HCT116 (cell line): Measurements from ENCODE around the gene CDH13.

Source experiments
- CEBPB ChIP-seq: IDR thresholded peaks from 2 replicates; pipeline ENCODE4 v1.6.1; 2012; ENCODE audit warnings: low read depth
- CTCF ChIP-seq, 3 experiments: fragments of 200-600 bp in 1 of 3; sonication (generic) in 1 of 3; IDR thresholded peaks in 2 of 3; conservative IDR thresholded peaks in 1 of 3; 2 replicates each; pipeline ENCODE4 v1.5.1; 2012 to 2017; ENCODE audit warnings: low read depth in 2 of 3, low read length in 2 of 3, antibody characterized with exemption in 1 of 3, borderline replicate concordance in 1 of 3, control low read depth in 1 of 3, mild to moderate bottlenecking in 1 of 3, mixed read lengths in 1 of 3, mixed run types in 1 of 3, moderate library complexity in 1 of 3; ENCODE audit not compliant: insufficient read depth in 1 of 3
- EGR1 ChIP-seq: IDR thresholded peaks from 2 replicates; pipeline ENCODE4 v1.6.1; 2012; ENCODE audit warnings: low read depth
- EZH2 ChIP-seq: fragments of 200-600 bp; sonication (generic); IDR thresholded peaks from 2 replicates; pipeline ENCODE4 v1.6.1; 2017; ENCODE audit warnings: antibody characterized with exemption, mixed run types
- EZH2phosphoT487 ChIP-seq: fragments of 200-600 bp; IDR thresholded peaks from 2 replicates; pipeline ENCODE4 v1.6.1; 2018; ENCODE audit warnings: antibody characterized with exemption, borderline replicate concordance
- FOSL1 ChIP-seq: IDR thresholded peaks from 2 replicates; pipeline ENCODE4 v1.6.1; 2012; ENCODE audit warnings: low read depth
- MAX ChIP-seq: IDR thresholded peaks from 2 replicates; pipeline ENCODE4 v1.6.1; 2012
- POLR2A ChIP-seq: IDR thresholded peaks from 2 replicates; pipeline ENCODE4 v1.7.0; 2011; ENCODE audit warnings: borderline replicate concordance; ENCODE audit not compliant: insufficient read depth, insufficient read length; ENCODE audit errors: extremely low read depth
- RAD21 ChIP-seq: IDR thresholded peaks from 2 replicates; pipeline ENCODE4 v1.6.1; 2012; ENCODE audit warnings: low read depth, mild to moderate bottlenecking
- SRF ChIP-seq: IDR thresholded peaks from 2 replicates; pipeline ENCODE4 v1.6.1; 2012; ENCODE audit warnings: low read depth
- TCF7L2 ChIP-seq: IDR thresholded peaks from 2 replicates; pipeline ENCODE4 v1.7.0; 2011; ENCODE audit warnings: borderline replicate concordance, inconsistent platforms; ENCODE audit not compliant: insufficient read depth, insufficient read length; ENCODE audit errors: extremely low read depth
- YY1 ChIP-seq: IDR thresholded peaks from 2 replicates; pipeline ENCODE4 v1.6.1; 2011; ENCODE audit warnings: low read length, low read depth, moderate library complexity, mild to moderate bottlenecking; ENCODE audit not compliant: insufficient replicate concordance; ENCODE audit errors: extremely low read depth
- ZBTB33 ChIP-seq: IDR thresholded peaks from 2 replicates; pipeline ENCODE4 v1.6.1; 2011; ENCODE audit warnings: mild to moderate bottlenecking, low read length, moderate library complexity; ENCODE audit not compliant: insufficient replicate concordance; ENCODE audit errors: extremely low read depth

GRCh38 chr16:83541231-83541630 is 914.5 kb downstream of the CDH13 start:
- TF ChIP-seq EGR1 (no peak), POLR2A (no peak), CTCF (IDR thresholded peaks at IDR 0.05 in 2 of 3, conservative IDR thresholded peaks at IDR 0.05 in 1 of 3; ENCODE audit: borderline replicate concordance in 1 of 3, insufficient read depth in 1 of 3, low read depth in 2 of 3, low read length in 2 of 3) (no peak), MAX (no peak), YY1 (no peak), EZH2 (no peak), ZBTB33 (no peak), EZH2phosphoT487 (no peak), FOSL1 (no peak), CEBPB (no peak), SRF (no peak), TCF7L2 (no peak), RAD21 (no peak)
